OCI-LY3 (cell line): ENCODE measurements around the gene CFAP251.
A peak's percentile ranks its signal among the peaks of the same experiment; 100 is the strongest.

Source experiments
- CTCF ChIP-seq: fragments of 200-600, 300-600 bp; sonication (generic); IDR thresholded peaks from 2 replicates; pipeline ENCODE4 v1.5.1; 2014; ENCODE audit warnings: antibody characterized with exemption, low read length, low read depth
- EZH2phosphoT487 ChIP-seq: fragments of 200-600 bp; shearing (Covaris generic); IDR thresholded peaks from 2 replicates; pipeline ENCODE4 v1.6.1; 2018; ENCODE audit warnings: antibody characterized with exemption, mixed run types, low read depth

GRCh38 chr12:121916719-121917118, 1.7 kb upstream of the CFAP251 start:
- TF ChIP-seq CTCF (peak; percentile 58), EZH2phosphoT487 (no peak)
